Activated CD8-positive, alpha-beta T cell treated with anti-CD3 and anti-CD28 coated beads, Interleukin-2, amount 10 ng/mL, durations not matched to agents 7 days and 5 days (primary cell): ENCODE measurements around the gene CHTF8. TPM values are rescaled to one million over a fixed set of nuclear protein-coding genes. Genes with fewer than 3 reads are reported as not detected.

Experiments
- ATAC-seq: fragments of 150-1000 bp; cut with Tn5 transposase; one replicate; pipeline ENCODE4 v1.10.0; 2021; ENCODE audit warnings: moderate library complexity
- CTCF ChIA-PET: fragments of 350-600 bp; sonication (Branson Sonifier 250); formaldehyde crosslinking; loops from one replicate; lab custom pipeline; 2021; ENCODE audit warnings: antibody characterized with exemption; lab: Charles Lee
- POLR2A ChIA-PET: fragments of 350-600 bp; sonication (Branson Sonifier 250); formaldehyde crosslinking; loops from one replicate; lab custom pipeline; 2021; ENCODE audit warnings: antibody characterized with exemption; lab: Charles Lee
- DNase-seq: peaks from one replicate; pipeline ENCODE4 v3.0.0-alpha.2; 2020
- H3K27ac Mint-ChIP-seq: one replicate; pipeline ENCODE4 v1.8.0; 2021; ENCODE audit warnings: mild to moderate bottlenecking, mixed read lengths
- H3K27me3 Mint-ChIP-seq: one replicate; pipeline ENCODE4 v1.8.0; 2021; ENCODE audit warnings: low read depth, mixed read lengths
- H3K36me3 Mint-ChIP-seq: one replicate; pipeline ENCODE4 v1.8.0; 2021; ENCODE audit warnings: low read depth, mixed read lengths
- H3K4me1 Mint-ChIP-seq: one replicate; pipeline ENCODE4 v1.8.0; 2021; ENCODE audit warnings: low read depth, mixed read lengths
- H3K4me3 Mint-ChIP-seq: one replicate; pipeline ENCODE4 v1.8.0; 2021; ENCODE audit warnings: mild to moderate bottlenecking, mixed read lengths
- H3K9me3 Mint-ChIP-seq: one replicate; pipeline ENCODE4 v1.8.0; 2022; ENCODE audit warnings: mixed read lengths; ENCODE audit not compliant: insufficient read depth
- total RNA-seq, 2 experiments: library from RNA; stranded (reverse); gene quantifications; one replicate each; pipeline ENCODE4 v1.2.3, GENCODE V29; 2021

CHTF8 gene
- total RNA-seq, 2 experiments from 2014 or later, result 132 to 143 TPM

DNA sequence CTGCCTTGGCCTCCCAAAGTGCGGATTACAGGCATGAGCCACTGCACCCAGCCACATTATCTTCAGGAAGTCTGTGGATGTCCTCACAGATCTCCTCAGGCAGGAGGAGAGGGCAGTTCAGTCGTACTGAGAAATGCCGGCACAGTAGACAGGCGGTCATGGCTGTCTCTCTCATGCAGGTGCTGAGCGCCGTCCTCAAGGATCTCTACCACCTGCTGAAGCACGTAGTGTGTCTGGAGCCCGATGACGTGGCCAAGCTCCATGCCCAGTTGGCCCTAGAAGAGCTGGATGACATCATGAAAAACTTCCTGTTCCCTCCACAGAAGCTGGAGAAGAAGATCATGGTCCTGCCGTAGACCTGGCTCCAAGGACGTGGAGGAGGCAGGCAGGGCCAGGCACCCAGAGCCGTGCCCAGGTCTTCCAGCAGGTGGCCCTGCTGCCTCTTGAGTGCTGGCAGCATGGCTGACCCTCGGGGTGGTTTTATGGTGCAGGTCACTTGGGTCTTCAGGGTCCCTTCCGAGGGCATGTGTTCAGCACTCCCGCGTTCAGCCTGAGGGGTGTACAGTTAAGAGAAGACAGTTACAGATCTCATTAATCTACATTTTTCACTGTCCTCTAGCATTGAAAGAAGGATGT lies 49.0 kb downstream of the CHTF8 start:
- H3K27me3 Mint-ChIP-seq, result no peaks in the 10 kb centered on the region
- no peaks in the 10 kb centered on the region for H3K9me3 Mint-ChIP-seq
- ChIA-PET CTCF (no interaction called here), POLR2A (no interaction called here)
- DNase-seq (no peak), ATAC-seq (peak; percentile 51)
- H3K27ac Mint-ChIP-seq, result no peak overlapping the region
- no peak overlapping the region for H3K4me3 Mint-ChIP-seq
- H3K4me1 Mint-ChIP-seq, result peaks cover 7% of the 10 kb centered on the region
- peaks cover 7% of the 10 kb centered on the region for H3K36me3 Mint-ChIP-seq

DNA sequence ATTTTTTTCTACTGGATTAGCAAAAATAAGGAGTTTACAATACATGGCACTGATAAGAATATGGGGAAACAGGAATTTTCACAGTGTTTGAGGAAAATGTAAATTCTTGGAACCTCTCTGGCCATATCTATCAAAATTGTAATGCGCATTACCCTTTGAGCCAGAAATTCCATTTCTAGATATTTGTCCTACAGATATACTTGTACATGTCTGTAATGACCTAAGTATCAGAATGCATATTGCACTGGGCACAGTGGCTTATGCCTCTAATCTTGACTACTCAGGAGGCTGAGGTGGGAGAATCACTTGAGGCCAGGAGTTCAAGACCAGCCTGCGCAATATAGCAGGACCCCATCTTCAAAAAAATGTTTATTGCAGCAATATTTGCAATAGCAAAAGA lies 52.7 kb downstream of the CHTF8 start:
- no peak for DNase-seq

DNA sequence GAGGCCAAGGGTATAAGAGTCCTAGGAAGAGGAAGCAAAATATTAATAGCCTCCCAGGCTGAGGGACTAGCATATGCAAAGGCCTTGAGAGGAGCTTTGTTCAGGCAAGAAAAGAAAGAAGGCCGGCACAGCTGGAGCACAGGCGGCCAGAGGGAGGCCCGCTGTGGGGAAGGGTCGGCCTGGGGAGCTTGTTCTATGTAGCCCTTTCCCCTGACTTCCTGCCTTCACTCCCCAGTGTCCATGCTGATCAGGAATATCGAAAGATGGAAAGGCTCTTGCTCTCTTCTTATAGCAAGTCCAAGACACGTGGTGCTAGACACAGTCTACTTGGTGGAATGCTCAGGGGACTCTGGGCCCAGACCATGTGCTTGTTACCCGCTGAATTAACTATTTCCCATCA lies 54.3 kb downstream of the CHTF8 start:
- Mint-ChIP-seq H3K27me3 (no peaks in the 10 kb centered on the region), H3K36me3 (no peaks in the 10 kb centered on the region), H3K4me3 (no peak overlapping the region), H3K27ac (no peak overlapping the region), H3K4me1 (no peaks in the 10 kb centered on the region), H3K9me3 (no peaks in the 10 kb centered on the region)
- ATAC-seq, result no peak
- DNase-seq, result no peak
- ChIA-PET POLR2A (no interaction called here), CTCF (no interaction called here)

More for the DNA sequence above, 52.7 kb downstream of the CHTF8 start:
- no peak for ATAC-seq
- ChIA-PET POLR2A (no interaction called here), CTCF (no interaction called here)
- no peaks in the 10 kb centered on the region for H3K4me1 Mint-ChIP-seq
- no peak overlapping the region for H3K27ac Mint-ChIP-seq
- no peaks in the 10 kb centered on the region for H3K27me3 Mint-ChIP-seq
- no peak overlapping the region for H3K4me3 Mint-ChIP-seq
- H3K9me3 Mint-ChIP-seq, result no peaks in the 10 kb centered on the region
- H3K36me3 Mint-ChIP-seq, result peaks cover 2% of the 10 kb centered on the region

DNA sequence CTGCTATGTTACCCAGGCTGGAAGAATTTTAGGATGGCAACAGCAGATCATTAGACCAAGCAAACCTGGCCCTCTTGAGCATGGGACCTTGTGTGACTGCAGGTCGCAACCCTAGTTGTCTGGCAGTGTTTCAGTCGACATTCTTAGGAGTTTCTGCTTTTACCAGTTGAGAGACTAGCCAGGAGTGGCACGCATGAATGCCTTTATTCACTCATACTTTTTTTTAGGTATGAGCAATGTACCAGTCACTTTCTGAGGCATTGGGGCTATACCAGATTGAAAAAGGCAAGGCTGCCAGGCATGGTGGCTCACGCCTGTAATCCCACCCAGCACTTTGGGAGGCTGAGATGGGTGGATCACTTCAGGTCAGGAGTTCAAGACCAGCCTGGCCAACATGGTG lies 55.1 kb downstream of the CHTF8 start:
- Mint-ChIP-seq H3K4me1 (no peaks in the 10 kb centered on the region), H3K27me3 (no peaks in the 10 kb centered on the region), H3K36me3 (no peaks in the 10 kb centered on the region), H3K4me3 (no peak overlapping the region), H3K9me3 (no peaks in the 10 kb centered on the region), H3K27ac (no peak overlapping the region)
- no peak for ATAC-seq
- ChIA-PET CTCF (no interaction called here), POLR2A (no interaction called here)
- no peak for DNase-seq

DNA sequence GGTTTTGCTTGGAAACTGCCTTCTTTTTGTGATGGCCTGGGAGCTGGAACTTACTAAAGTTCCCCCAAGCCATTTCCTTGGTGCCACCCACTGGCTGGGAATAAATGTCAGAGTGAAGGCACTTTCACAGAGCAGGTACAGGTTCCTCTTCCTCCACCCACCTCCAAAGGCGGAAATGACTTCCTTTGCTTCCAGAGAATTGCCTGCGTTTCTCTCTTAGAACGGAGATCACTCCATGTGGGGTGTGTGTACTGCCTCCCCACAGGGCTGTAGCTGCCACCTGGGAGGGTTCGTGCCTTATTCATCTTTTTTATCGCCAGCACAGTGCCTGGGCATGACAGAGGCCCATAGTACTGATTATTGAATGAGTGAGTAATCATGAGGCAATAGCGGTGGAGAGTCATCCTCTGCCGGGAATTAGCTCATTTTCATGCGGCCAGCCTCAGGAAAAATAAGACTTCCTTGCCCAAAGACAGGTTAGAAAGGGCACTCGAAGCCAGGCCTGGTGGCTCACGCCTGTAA lies 59.1 kb downstream of the CHTF8 start:
- ATAC-seq (no peak), DNase-seq (no peak)
- H3K36me3 Mint-ChIP-seq, result no peaks in the 10 kb centered on the region
- no peaks in the 10 kb centered on the region for H3K4me1 Mint-ChIP-seq
- no peak overlapping the region for H3K4me3 Mint-ChIP-seq
- H3K9me3 Mint-ChIP-seq, result no peaks in the 10 kb centered on the region
- POLR2A ChIA-PET, result interaction anchor here (0.6 kb wide), 1 partner anchor 36 kb away, joined by 3 read pairs; no protein-coding TSS in a partner anchor
- H3K27me3 Mint-ChIP-seq, result no peaks in the 10 kb centered on the region
- CTCF ChIA-PET, result no interaction called here
- H3K27ac Mint-ChIP-seq, result no peak overlapping the region

DNA sequence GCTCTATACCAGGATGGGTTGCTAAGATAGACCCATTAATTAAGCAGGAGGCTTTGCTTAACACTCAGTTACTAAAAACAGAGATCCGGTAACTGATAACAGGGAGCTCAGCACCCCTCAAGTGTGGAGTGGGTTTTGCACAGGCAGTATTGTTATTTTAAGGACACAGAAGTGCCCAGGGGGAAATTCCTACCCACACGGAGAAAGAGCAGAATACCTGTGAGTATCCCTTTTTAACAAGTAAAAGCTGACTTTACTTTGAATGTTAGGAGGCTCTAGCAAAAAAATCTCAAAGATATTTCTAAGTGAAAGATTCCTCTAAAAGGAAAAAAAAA lies 59.8 kb downstream of the CHTF8 start:
- DNase-seq (no peak), ATAC-seq (no peak)
- POLR2A ChIA-PET, result no interaction called here
- Mint-ChIP-seq H3K27me3 (no peaks in the 10 kb centered on the region), H3K27ac (no peak overlapping the region), H3K36me3 (no peaks in the 10 kb centered on the region), H3K9me3 (no peaks in the 10 kb centered on the region), H3K4me1 (no peaks in the 10 kb centered on the region), H3K4me3 (no peak overlapping the region)
- CTCF ChIA-PET, result interaction anchor here (0.6 kb wide), 1 partner anchor 510 kb away, joined by 3 read pairs; no protein-coding TSS in a partner anchor

DNA sequence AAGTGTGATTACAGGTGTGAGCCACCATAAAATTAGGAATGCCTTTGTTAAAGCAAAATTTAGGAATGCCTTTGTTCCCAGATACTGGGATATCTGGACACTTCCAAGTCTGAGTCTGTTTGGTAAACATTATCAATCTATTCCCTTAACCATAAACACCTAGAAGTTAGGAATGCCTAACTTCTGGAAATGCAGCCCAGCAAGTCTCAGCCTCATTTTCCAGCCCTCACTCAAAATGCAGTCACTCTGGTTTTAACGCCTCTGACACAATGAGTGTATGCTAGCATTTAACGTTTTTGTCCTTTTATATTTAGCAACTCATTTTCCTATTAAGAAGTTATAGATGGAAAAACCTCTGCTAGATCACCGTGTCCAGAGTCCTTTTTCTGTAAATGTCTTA lies 61.4 kb downstream of the CHTF8 start:
- DNase-seq (no peak), ATAC-seq (no peak)
- CTCF ChIA-PET, result no interaction called here
- no peak overlapping the region for H3K27ac Mint-ChIP-seq
- H3K27me3 Mint-ChIP-seq, result no peaks in the 10 kb centered on the region
- POLR2A ChIA-PET, result interaction anchor here (0.5 kb wide), 1 partner anchor 71 kb away, joined by 3 read pairs; no protein-coding TSS in a partner anchor
- H3K4me1 Mint-ChIP-seq, result no peaks in the 10 kb centered on the region
- H3K36me3 Mint-ChIP-seq, result no peaks in the 10 kb centered on the region
- no peak overlapping the region for H3K4me3 Mint-ChIP-seq
- no peaks in the 10 kb centered on the region for H3K9me3 Mint-ChIP-seq

DNA sequence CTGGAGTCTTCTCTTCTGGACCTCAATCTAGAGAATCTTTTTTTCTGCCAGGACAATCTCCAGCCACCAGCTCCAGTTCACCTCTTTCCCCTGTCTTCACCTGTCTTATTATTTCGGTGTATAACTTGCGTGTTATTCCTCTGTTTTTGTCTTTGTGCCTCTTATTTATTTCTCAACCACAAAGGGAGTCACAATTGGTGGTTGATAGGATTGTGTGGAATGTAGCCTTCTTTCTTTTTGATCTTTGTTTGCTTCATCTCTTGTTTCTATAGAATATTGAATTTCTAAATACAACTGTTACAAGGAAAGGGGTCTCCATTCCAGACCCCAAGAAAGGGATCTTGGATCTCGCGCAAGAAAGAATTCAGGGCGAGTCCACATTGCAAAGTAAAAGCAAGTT lies 62.9 kb downstream of the CHTF8 start:
- ChIA-PET POLR2A (no interaction called here), CTCF (no interaction called here)
- Mint-ChIP-seq H3K9me3 (no peaks in the 10 kb centered on the region), H3K4me1 (no peaks in the 10 kb centered on the region), H3K27ac (no peak overlapping the region), H3K27me3 (no peaks in the 10 kb centered on the region), H3K4me3 (no peak overlapping the region), H3K36me3 (no peaks in the 10 kb centered on the region)
- DNase-seq, result no peak
- no peak for ATAC-seq

Other genes starting within 250 kb of the CHTF8 start
- under 1 TPM; 0.44 to 0.47 TPM for gene HAS3, start 26.9 kb downstream of the CHTF8 start, total RNA-seq
- gene UTP4, start 61 bp upstream of the CHTF8 start, total RNA-seq, result 10 to 100 TPM; 56.3 to 59.7 TPM
- 10 to 100 TPM; 24.3 to 25.5 TPM for gene SNTB2, start 54.6 kb upstream of the CHTF8 start, total RNA-seq
- gene VPS4A, start 178.8 kb upstream of the CHTF8 start, total RNA-seq, result 10 to 100 TPM; 31.4 to 33.7 TPM
- 10 to 100 TPM; 15.2 to 16.0 TPM for gene PDF, start 198.0 kb upstream of the CHTF8 start, total RNA-seq
- 10 to 100 TPM; 37.6 to 37.7 TPM for gene COG8, start 207.0 kb upstream of the CHTF8 start, total RNA-seq
- gene NIP7, start 207.2 kb upstream of the CHTF8 start, total RNA-seq, result 10 to 100 TPM; 35.3 to 36.0 TPM
- 1 to 10 TPM; 1.4 to 1.8 TPM for gene TMED6, start 219.2 kb upstream of the CHTF8 start, total RNA-seq